HG03575 (cell line): ENCODE results near the gene ROBO2.

Experiments used
- ATAC-seq: cut with Tn5 transposase; IDR thresholded peaks from one replicate; pipeline ENCODE4 v1.9.1; 2021; ENCODE audit not compliant: unreplicated experiment, insufficient number of reproducible peaks, low FRiP score; ENCODE audit errors: extremely low read depth

Gene ROBO2

GRCh38 chr3:77051591-77051990, 11.7 kb downstream of the ROBO2 start:
- no peak for ATAC-seq

GRCh38 chr3:77052051-77052501, 12.2 kb downstream of the ROBO2 start:
- no peak for ATAC-seq

GRCh38 chr3:77052733-77053670, 13.1 kb downstream of the ROBO2 start:
- ATAC-seq, result no peak

GRCh38 chr3:77053795-77054194, 13.9 kb downstream of the ROBO2 start:
- ATAC-seq, result no peak

- ATAC-seq, result no peak
Observed at GRCh38 chr3:77055841-77056341, 16.0 kb downstream of the ROBO2 start.

GRCh38 chr3:77059354-77059753, 19.5 kb downstream of the ROBO2 start:
- no peak for ATAC-seq

GRCh38 chr3:77063423-77063822, 23.5 kb downstream of the ROBO2 start:
- no peak for ATAC-seq

GRCh38 chr3:77065750-77066149, 25.9 kb downstream of the ROBO2 start:
- ATAC-seq, result no peak

GRCh38 chr3:77066829-77067228, 26.9 kb downstream of the ROBO2 start:
- ATAC-seq, result no peak

GRCh38 chr3:77068808-77069207, 28.9 kb downstream of the ROBO2 start:
- no peak for ATAC-seq

- no peak for ATAC-seq
Observed at GRCh38 chr3:77071364-77071763, 31.5 kb downstream of the ROBO2 start.

- ATAC-seq, result no peak
Observed at GRCh38 chr3:77071809-77072208, 31.9 kb downstream of the ROBO2 start.

GRCh38 chr3:77072232-77072631, 32.3 kb downstream of the ROBO2 start:
- no peak for ATAC-seq

- no peak for ATAC-seq
Observed at GRCh38 chr3:77078279-77078678, 38.4 kb downstream of the ROBO2 start.

GRCh38 chr3:77079988-77080610, 40.2 kb downstream of the ROBO2 start:
- ATAC-seq, result no peak

- no peak for ATAC-seq
Observed at GRCh38 chr3:77081240-77081661, 41.4 kb downstream of the ROBO2 start.

GRCh38 chr3:77084511-77084910, 44.6 kb downstream of the ROBO2 start:
- no peak for ATAC-seq

GRCh38 chr3:77086408-77086807, 46.5 kb downstream of the ROBO2 start:
- ATAC-seq, result no peak

- ATAC-seq, result no peak
Observed at GRCh38 chr3:77091809-77092208, 51.9 kb downstream of the ROBO2 start.

- no peak for ATAC-seq
Observed at GRCh38 chr3:77093101-77093500, 53.2 kb downstream of the ROBO2 start.
